ENCODE results near the gene MRGPRX3. TPM values are rescaled to one million over a fixed set of nuclear protein-coding genes. Genes with fewer than 3 reads are reported as not detected.
A peak's percentile ranks its signal among the peaks of the same experiment; 100 is the strongest.
"Not testable (repeated sequence)": the region's sequence is repeated elsewhere in the genome, so short reads cannot be mapped to it uniquely, and the experiment has no call there.

The MRGPRX3 gene
- polyA plus RNA-seq, 4 donors, result not detected

DNA sequence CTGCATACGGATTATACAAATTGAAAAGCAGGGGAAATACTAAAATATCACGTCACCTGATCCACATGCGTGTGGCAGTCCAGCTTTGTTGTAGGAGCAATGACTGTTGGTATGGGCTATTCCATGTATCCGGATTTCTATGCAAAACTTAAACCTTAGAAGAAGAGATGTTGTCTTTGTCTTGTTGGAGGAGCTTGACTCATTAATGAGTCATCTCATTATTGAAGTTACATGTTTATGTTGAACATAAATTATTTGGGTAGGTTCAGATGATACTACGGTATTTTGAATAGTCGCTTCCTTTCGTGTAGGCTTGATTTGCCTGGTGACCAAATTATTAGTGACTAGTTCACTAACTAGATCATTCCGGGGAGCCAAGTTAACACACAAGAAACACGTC, 25.7 kb upstream of the MRGPRX3 start:
- H3K4me3 ChIP-seq (ENCODE audit: low read depth in 1 of 3, low read length in 3 of 3), result no peak overlapping the region
- WGBS, 3 donors, result 78 to 86% (median 79%) methylated on average over 9 of the region's 9 CpGs
- FAIRE-seq (no peak), DNase-seq (no peak)
- H3K4me1 ChIP-seq (ENCODE audit: control insufficient read depth in 3 of 3, insufficient read depth in 2 of 3, low read depth in 1 of 3, low read length in 2 of 3), result no peaks in the 10 kb centered on the region
- H3K27me3 ChIP-seq (ENCODE audit: control insufficient read depth in 3 of 3, insufficient read depth in 3 of 3, low read length in 3 of 3), result peaks cover 0 to 7% (median 0%) of the 10 kb centered on the region in 3 donors
- no peak overlapping the region for H3K27ac ChIP-seq (ENCODE audit: low read depth in 1 of 3, low read length in 2 of 3)
- peaks cover 0 to 6% (median 4%) of the 10 kb centered on the region in 3 donors for H3K36me3 ChIP-seq (ENCODE audit: control insufficient read depth in 3 of 3, insufficient read depth in 2 of 3, low read depth in 1 of 3, low read length in 3 of 3)
- no peaks in the 10 kb centered on the region for H3K9me3 ChIP-seq (ENCODE audit: control insufficient read depth in 2 of 2, insufficient read depth in 1 of 2, low read depth in 1 of 2, low read length in 1 of 2)

DNA sequence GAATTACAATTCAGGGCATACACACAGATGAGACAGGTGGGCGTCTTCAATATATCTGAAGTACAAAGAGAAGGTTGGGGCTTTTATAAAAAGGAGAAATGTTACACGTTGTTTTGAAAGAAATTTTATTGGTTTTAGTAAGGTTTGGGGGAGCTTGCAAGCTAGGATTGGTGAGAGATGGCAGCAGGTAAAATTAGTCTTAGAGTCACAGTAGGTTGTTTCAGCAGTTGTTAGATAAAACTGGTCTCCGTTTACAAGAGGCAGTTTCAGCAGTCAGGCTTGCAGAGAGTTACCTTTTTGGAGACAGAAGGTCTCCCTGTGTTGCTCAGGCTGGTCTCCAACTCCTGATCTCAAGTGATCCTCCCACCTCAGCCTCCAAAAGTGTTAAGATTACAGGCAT, 24.1 kb upstream of the MRGPRX3 start:
- peaks cover 0 to 12% (median 0%) of the 10 kb centered on the region in 3 donors for H3K27me3 ChIP-seq (ENCODE audit: control insufficient read depth in 3 of 3, insufficient read depth in 3 of 3, low read length in 3 of 3)
- FAIRE-seq (no peak), DNase-seq (no peak)
- WGBS, 3 donors, result 42 to 59% (median 52%) methylated on average over 3 of the region's 3 CpGs
- H3K9me3 ChIP-seq (ENCODE audit: control insufficient read depth in 2 of 2, insufficient read depth in 1 of 2, low read depth in 1 of 2, low read length in 1 of 2), result no peaks in the 10 kb centered on the region
- H3K27ac ChIP-seq (ENCODE audit: low read depth in 1 of 3, low read length in 2 of 3), result no peak overlapping the region
- H3K36me3 ChIP-seq (ENCODE audit: control insufficient read depth in 3 of 3, insufficient read depth in 2 of 3, low read depth in 1 of 3, low read length in 3 of 3), result peaks cover 0 to 2% (median 0%) of the 10 kb centered on the region in 3 donors
- no peak overlapping the region for H3K4me3 ChIP-seq (ENCODE audit: low read depth in 1 of 3, low read length in 3 of 3)
- no peaks in the 10 kb centered on the region for H3K4me1 ChIP-seq (ENCODE audit: control insufficient read depth in 3 of 3, insufficient read depth in 2 of 3, low read depth in 1 of 3, low read length in 2 of 3)

DNA sequence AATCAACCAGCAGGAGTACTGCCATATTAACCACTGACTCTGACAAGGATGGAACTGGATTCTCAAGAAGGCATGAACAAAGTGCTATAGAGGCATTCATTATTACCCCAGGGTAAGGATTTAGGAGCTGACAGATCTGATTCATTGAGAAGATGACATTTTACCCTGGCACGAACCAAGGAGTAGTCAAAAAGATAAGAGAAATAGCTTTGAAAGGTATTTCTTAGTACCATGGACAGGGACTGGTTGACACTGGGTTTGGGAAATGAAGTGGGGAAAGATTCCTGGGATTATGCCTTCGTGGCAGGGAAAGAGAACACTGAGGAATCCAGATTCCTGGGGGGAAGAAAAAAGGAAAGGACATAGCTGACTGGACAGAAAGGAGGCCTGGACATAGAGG, 21.4 kb upstream of the MRGPRX3 start:
- no peaks in the 10 kb centered on the region for H3K9me3 ChIP-seq (ENCODE audit: control insufficient read depth in 2 of 2, insufficient read depth in 1 of 2, low read depth in 1 of 2, low read length in 1 of 2)
- no peaks in the 10 kb centered on the region for H3K36me3 ChIP-seq (ENCODE audit: control insufficient read depth in 3 of 3, insufficient read depth in 2 of 3, low read depth in 1 of 3, low read length in 3 of 3)
- no peak overlapping the region for H3K27ac ChIP-seq (ENCODE audit: low read depth in 1 of 3, low read length in 2 of 3)
- H3K4me1 ChIP-seq (ENCODE audit: control insufficient read depth in 3 of 3, insufficient read depth in 2 of 3, low read depth in 1 of 3, low read length in 2 of 3), result no peaks in the 10 kb centered on the region
- WGBS, 3 donors, result 12 to 26% (median 24%) methylated on average over 2 of the region's 2 CpGs
- no peak for FAIRE-seq
- no peak overlapping the region for H3K4me3 ChIP-seq (ENCODE audit: low read depth in 1 of 3, low read length in 3 of 3)
- DNase-seq, result no peak
- peaks cover 0 to 17% (median 0%) of the 10 kb centered on the region in 3 donors for H3K27me3 ChIP-seq (ENCODE audit: control insufficient read depth in 3 of 3, insufficient read depth in 3 of 3, low read length in 3 of 3)

DNA sequence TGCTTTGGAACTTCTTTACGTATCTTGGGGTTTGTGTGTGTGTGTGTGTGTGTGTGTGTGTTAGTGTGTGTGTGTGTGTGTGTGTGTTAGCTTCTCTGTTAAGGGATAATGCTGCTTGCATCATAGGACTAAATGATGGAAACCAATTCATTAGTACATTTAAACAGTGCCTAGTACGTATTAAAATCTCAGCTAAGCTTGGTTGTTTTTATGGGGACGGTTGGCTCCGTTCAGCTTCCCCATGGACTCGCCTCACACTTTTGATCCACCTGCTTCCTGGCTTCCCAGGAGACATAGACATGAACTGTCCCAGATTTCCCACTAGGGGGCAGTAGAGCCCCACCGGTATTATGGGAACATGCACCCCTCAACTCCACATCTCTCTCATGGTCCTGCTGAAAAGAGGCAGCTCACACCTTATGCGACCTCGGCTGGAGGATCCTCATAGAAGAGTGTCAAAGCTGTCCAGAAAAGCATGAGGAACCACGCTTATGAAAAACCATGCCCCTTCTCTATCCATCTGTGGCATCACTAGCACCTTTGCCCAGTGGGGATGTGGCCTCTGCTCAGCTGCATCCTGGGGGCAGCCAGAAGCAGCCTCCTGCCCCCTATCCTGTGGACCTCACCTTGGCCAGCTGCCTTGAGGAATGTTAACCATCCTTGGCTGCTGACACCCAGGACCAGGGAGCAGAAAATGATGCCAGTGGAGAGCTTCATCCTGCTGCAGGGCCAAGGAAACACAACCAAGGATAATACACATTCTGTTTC, 16.8 kb upstream of the MRGPRX3 start:
- 1 to 3% (median 1%) methylated on average over 9 of the region's 9 CpGs for WGBS, 3 donors
- no peak overlapping the region for H3K27ac ChIP-seq (ENCODE audit: low read depth in 1 of 3, low read length in 2 of 3)
- FAIRE-seq, result no peak

DNA sequence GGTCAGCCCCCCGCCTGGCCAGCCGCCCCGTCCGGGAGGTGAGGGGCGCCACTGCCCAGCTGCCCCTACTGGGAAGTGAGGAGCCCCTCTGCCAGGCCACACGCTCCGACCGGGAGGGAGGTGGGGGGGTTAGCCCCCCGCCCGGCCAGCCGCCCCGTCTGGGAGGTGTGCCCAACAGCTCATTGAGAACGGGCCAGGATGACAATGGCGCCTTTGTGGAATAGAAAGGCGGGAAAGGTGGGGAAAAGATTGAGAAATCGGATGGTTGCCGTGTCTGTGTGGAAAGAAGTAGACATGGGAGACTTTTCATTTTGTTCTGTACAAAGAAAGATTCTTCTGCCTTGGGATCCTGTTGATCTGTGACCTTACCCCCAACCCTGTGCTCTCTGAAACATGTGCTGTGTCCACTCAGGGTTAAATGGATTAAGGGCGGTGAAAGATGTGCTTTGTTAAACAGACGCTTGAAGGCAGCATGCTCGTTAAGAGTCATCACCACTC, 11.0 kb upstream of the MRGPRX3 start:
- DNase-seq; H3K27ac ChIP-seq (ENCODE audit: low read depth in 1 of 3, low read length in 2 of 3); H3K4me3 ChIP-seq (ENCODE audit: low read depth in 1 of 3, low read length in 3 of 3); H3K9me3 ChIP-seq (ENCODE audit: control insufficient read depth in 2 of 2, insufficient read depth in 1 of 2, low read depth in 1 of 2, low read length in 1 of 2); H3K4me1 ChIP-seq (ENCODE audit: control insufficient read depth in 3 of 3, insufficient read depth in 2 of 3, low read depth in 1 of 3, low read length in 2 of 3); FAIRE-seq; H3K36me3 ChIP-seq (ENCODE audit: control insufficient read depth in 3 of 3, insufficient read depth in 2 of 3, low read depth in 1 of 3, low read length in 3 of 3); H3K27me3 ChIP-seq (ENCODE audit: control insufficient read depth in 3 of 3, insufficient read depth in 3 of 3, low read length in 3 of 3): not testable (repeated sequence)
- WGBS, 3 donors, result 75 to 85% (median 81%) methylated on average over 13 to 20 of the region's 20 CpGs

More for the DNA sequence above, 16.8 kb upstream of the MRGPRX3 start:
- peak; percentile 70 to 79 for DNase-seq
- Histone ChIP-seq H3K27me3 (ENCODE audit: control insufficient read depth in 3 of 3, insufficient read depth in 3 of 3, low read length in 3 of 3) (peaks cover 0 to 11% (median 0%) of the 10 kb centered on the region in 3 donors), H3K4me3 (ENCODE audit: low read depth in 1 of 3, low read length in 3 of 3) (no peak overlapping the region), H3K9me3 (ENCODE audit: control insufficient read depth in 2 of 2, insufficient read depth in 1 of 2, low read depth in 1 of 2, low read length in 1 of 2) (no peaks in the 10 kb centered on the region), H3K4me1 (ENCODE audit: control insufficient read depth in 3 of 3, insufficient read depth in 2 of 3, low read depth in 1 of 3, low read length in 2 of 3) (no peaks in the 10 kb centered on the region), H3K36me3 (ENCODE audit: control insufficient read depth in 3 of 3, insufficient read depth in 2 of 3, low read depth in 1 of 3, low read length in 3 of 3) (no peaks in the 10 kb centered on the region)

DNA sequence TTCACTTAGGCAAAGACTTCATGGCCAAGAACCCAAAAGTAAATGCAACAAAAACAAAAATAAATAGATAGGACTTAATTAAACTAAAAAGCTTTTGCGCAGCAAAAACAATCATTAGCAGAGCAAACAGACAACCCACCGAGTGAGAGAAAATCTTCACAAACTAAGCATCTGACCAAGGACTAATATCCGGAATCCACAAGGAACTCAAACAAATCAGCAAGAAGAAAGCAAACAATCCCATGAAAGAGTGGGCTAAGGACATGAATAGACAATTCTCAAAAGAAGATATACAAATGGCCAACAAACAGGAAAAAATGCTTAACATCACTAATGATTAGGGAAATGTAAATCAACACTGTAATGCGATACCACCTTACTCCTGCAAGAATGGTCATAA, 1.3 kb upstream of the MRGPRX3 start:
- not testable (repeated sequence) for H3K27ac ChIP-seq (ENCODE audit: low read depth in 1 of 3, low read length in 2 of 3); H3K27me3 ChIP-seq (ENCODE audit: control insufficient read depth in 3 of 3, insufficient read depth in 3 of 3, low read length in 3 of 3); DNase-seq; H3K4me1 ChIP-seq (ENCODE audit: control insufficient read depth in 3 of 3, insufficient read depth in 2 of 3, low read depth in 1 of 3, low read length in 2 of 3); H3K9me3 ChIP-seq (ENCODE audit: control insufficient read depth in 2 of 2, insufficient read depth in 1 of 2, low read depth in 1 of 2, low read length in 1 of 2); FAIRE-seq; H3K4me3 ChIP-seq (ENCODE audit: low read depth in 1 of 3, low read length in 3 of 3); H3K36me3 ChIP-seq (ENCODE audit: control insufficient read depth in 3 of 3, insufficient read depth in 2 of 3, low read depth in 1 of 3, low read length in 3 of 3)
- WGBS, 3 donors, result 80 to 85% (median 84%) methylated on average over 4 of the region's 4 CpGs

DNA sequence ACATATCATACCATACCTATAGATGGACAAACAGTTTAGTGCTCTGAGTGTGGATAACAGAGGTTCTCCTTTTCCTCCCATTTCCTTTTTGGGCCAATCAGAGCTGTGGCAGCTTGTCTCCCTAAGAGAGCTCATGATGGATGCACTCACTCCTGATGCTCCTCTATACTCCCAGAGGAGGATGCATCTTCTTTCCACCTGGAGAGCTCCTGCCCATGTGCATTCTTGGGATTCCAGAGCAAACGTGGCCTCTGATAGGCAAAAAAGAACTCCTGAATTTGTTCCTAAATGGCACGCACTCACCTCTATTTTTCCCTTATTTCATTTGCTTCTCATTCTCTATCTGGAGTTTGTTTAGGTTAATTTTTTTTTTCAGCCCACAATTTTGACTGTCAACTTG, 2.9 kb downstream of the MRGPRX3 start:
- Histone ChIP-seq H3K27ac (ENCODE audit: low read depth in 1 of 3, low read length in 2 of 3) (no peak overlapping the region), H3K4me3 (ENCODE audit: low read depth in 1 of 3, low read length in 3 of 3) (no peak overlapping the region), H3K9me3 (ENCODE audit: control insufficient read depth in 2 of 2, insufficient read depth in 1 of 2, low read depth in 1 of 2, low read length in 1 of 2) (no peaks in the 10 kb centered on the region), H3K27me3 (ENCODE audit: control insufficient read depth in 3 of 3, insufficient read depth in 3 of 3, low read length in 3 of 3) (peaks cover 0 to 6% (median 0%) of the 10 kb centered on the region in 3 donors), H3K36me3 (ENCODE audit: control insufficient read depth in 3 of 3, insufficient read depth in 2 of 3, low read depth in 1 of 3, low read length in 3 of 3) (no peaks in the 10 kb centered on the region), H3K4me1 (ENCODE audit: control insufficient read depth in 3 of 3, insufficient read depth in 2 of 3, low read depth in 1 of 3, low read length in 2 of 3) (no peaks in the 10 kb centered on the region)
- 37 to 42% (median 37%) methylated on average over 2 of the region's 2 CpGs for WGBS, 3 donors
- DNase-seq (no peak), FAIRE-seq (no peak)

DNA sequence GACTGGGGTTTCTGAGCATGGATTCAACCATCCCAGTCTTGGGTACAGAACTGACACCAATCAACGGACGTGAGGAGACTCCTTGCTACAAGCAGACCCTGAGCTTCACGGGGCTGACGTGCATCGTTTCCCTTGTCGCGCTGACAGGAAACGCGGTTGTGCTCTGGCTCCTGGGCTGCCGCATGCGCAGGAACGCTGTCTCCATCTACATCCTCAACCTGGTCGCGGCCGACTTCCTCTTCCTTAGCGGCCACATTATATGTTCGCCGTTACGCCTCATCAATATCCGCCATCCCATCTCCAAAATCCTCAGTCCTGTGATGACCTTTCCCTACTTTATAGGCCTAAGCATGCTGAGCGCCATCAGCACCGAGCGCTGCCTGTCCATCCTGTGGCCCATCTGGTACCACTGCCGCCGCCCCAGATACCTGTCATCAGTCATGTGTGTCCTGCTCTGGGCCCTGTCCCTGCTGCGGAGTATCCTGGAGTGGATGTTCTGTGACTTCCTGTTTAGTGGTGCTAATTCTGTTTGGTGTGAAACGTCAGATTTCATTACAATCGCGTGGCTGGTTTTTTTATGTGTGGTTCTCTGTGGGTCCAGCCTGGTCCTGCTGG, 4.9 kb downstream of the MRGPRX3 start:
- Histone ChIP-seq H3K27ac (ENCODE audit: low read depth in 1 of 3, low read length in 2 of 3) (no peak overlapping the region), H3K4me1 (ENCODE audit: control insufficient read depth in 3 of 3, insufficient read depth in 2 of 3, low read depth in 1 of 3, low read length in 2 of 3) (no peaks in the 10 kb centered on the region), H3K36me3 (ENCODE audit: control insufficient read depth in 3 of 3, insufficient read depth in 2 of 3, low read depth in 1 of 3, low read length in 3 of 3) (no peaks in the 10 kb centered on the region), H3K4me3 (ENCODE audit: low read depth in 1 of 3, low read length in 3 of 3) (no peak overlapping the region), H3K9me3 (ENCODE audit: control insufficient read depth in 2 of 2, insufficient read depth in 1 of 2, low read depth in 1 of 2, low read length in 1 of 2) (no peaks in the 10 kb centered on the region), H3K27me3 (ENCODE audit: control insufficient read depth in 3 of 3, insufficient read depth in 3 of 3, low read length in 3 of 3) (peaks cover 0 to 7% (median 0%) of the 10 kb centered on the region in 3 donors)
- DNase-seq (no peak), FAIRE-seq (no peak)
- WGBS, 3 donors, result 93 to 96% (median 95%) methylated on average over 29 of the region's 29 CpGs
